K562 treated with DMSO at 1 percent for 48 hours (cell line): ENCODE results near the gene CLINT1. TPM values are rescaled to one million over a fixed set of nuclear protein-coding genes. Genes with fewer than 3 reads are reported as not detected.

ENCODE experiments used
- total RNA-seq: library from RNA; unstranded; fragments of 300-600 nt; gene quantifications from 2 replicates; pipeline ENCODE4 v1.2.3, GENCODE V29; 2022; ENCODE audit warnings: low replicate concordance; ENCODE audit errors: extremely low read depth

Gene CLINT1
- total RNA-seq, result not detected in 2 replicates

DNA sequence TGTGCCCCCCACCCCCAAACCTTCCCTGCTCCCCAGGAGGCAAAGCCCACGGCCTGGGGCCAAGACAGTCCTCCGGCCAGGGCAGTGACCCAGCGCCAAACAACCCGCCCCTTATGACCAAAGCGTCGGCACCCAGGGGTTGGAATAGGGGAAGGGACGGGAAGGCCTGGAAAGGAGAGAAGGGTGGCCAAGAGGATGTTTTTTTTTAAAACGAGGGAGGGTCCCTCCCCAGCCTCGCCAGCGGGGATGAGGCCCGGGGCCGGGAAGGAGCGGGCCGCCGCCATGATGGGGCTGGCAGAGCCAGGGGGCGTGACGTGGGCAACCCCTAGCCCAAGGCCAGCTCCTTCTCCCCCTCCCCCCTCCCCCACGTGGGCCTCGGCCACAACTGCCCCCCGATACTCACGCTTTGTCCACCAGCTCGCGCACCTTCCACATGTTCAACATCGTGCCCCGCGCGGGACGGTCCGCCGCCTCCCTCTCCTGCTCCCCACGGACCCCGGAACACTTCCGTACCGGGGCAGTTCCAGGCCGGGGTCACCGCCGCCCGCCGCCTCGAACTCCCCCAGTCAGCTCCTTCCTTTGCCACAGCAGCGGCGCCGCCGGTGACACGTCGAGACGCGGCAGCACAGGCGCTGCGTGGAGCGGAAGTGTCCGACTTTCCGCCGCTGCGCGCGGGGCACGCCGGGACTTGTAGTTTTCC lies at the start of gene CLINT1:
Gene CLINT1, minus strand, starts transcription at position 619 of the 700 bp plus-strand sequence. Its CDS starts 175 bp downstream, at position 444.

DNA sequence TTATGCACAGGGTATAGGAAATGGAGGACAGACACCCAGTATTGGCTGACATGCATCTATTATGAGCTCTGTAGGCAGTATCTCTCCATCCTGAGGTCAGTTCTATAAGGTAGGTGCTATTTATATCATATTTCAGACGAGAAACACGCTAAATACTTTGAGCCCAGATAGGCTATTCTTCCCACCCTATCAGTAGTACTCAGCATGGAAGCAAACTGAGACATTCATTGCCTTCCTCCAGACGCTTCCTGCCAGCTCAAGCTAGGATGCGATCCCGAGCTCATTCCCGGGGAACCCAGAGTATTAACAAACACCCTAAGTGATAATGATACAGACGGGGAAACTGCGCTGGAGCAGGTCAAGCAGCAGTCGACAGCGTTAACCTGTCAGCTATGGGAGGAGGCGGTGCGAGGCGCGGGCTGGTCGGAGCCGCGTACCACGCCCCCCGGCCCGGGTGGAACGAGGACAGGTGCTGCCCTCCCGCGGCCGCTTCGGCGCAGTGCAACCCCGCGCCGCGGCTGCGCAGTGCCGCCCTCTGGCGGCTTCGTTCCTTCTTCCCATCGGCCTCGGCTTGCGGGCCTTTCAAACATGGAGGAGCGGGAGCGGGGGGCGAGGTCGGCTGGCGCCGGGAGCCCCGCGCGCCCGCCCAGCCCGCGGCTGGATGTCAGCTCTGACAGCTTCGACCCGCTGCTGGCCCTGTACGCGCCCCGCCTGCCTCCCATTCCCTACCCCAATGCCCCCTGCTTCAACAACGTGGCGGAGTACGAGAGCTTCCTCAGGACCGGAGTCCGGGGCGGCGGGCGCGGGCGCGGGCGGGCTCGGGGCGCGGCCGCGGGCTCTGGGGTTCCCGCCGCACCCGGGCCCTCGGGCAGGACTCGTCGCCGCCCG lies 115.5 kb downstream of the CLINT1 start, which contains the start of gene LSM11:
Gene LSM11, plus strand, starts transcription at position 550 of the 888 bp plus-strand sequence. Its CDS starts 39 bp downstream, at position 589.

Other genes starting within 250 kb of the CLINT1 start
- not detected in 2 replicates for gene SOX30, start 206.7 kb downstream of the CLINT1 start, total RNA-seq
- not detected in 2 replicates for gene C5orf52, start 187.6 kb downstream of the CLINT1 start, total RNA-seq
- gene THG1L, start 127.7 kb downstream of the CLINT1 start, total RNA-seq, result not detected in 2 replicates
- gene LSM11, start 115.4 kb downstream of the CLINT1 start, total RNA-seq, result not detected in 2 replicates